Brain microvascular endothelial cell (primary cell): ENCODE measurements around the gene TMBIM4.

Experiments used
- DNase-seq: peaks from one replicate; pipeline ENCODE4 v3.0.0-alpha.2; 2020
- H3K27ac ChIP-seq: fragments of 250-450 bp; sonication (Bioruptor Pico); 2 replicates; pipeline ENCODE4 v1.5.1; 2020; ENCODE audit warnings: mild to moderate bottlenecking, moderate library complexity
- H3K27me3 ChIP-seq: fragments of 250-450 bp; sonication (Bioruptor Pico); replicated peaks from 2 replicates; pipeline ENCODE4 v1.5.1; 2020; ENCODE audit warnings: mild to moderate bottlenecking
- H3K36me3 ChIP-seq: fragments of 250-450 bp; sonication (Bioruptor Pico); replicated peaks from 2 replicates; pipeline ENCODE4 v1.5.1; 2020; ENCODE audit warnings: mild to moderate bottlenecking
- H3K4me3 ChIP-seq: 2 replicates; pipeline ENCODE4 v1.5.1; 2011; ENCODE audit warnings: low read depth, mild to moderate bottlenecking, control low read depth, low read length, moderate library complexity
- CTCF ChIP-seq: IDR thresholded peaks from 2 replicates; pipeline ENCODE4 v1.5.1; 2011; ENCODE audit warnings: low read depth, mild to moderate bottlenecking, moderate library complexity, low read length, control low read depth, inconsistent platforms; ENCODE audit errors: missing control alignments
- in situ Hi-C: cut with HindIII; loops from 2 replicates; pipeline ENCODE4 v1.10.0; 2017; ENCODE audit warnings: low sequenced_read_pairs, low pct_ligation_motif_present

The TMBIM4 gene

GRCh38 chr12:66129934-66130266, 39.9 kb downstream of the TMBIM4 start:
- Histone ChIP-seq H3K27me3 (no peaks in the 10 kb centered on the region), H3K36me3 (peaks cover 8% of the 10 kb centered on the region), H3K27ac (peak overlapping the region; percentile 79), H3K4me3 (peak overlapping the region; percentile 100)
- no peak for TF ChIP-seq CTCF
- in situ Hi-C loops, result no loop called here
- DNase-seq, result peak; percentile 11

GRCh38 chr12:66127650-66128049, 42.1 kb downstream of the TMBIM4 start:
- H3K27me3 ChIP-seq, result no peaks in the 10 kb centered on the region
- DNase-seq, result peak; percentile 71
- H3K27ac ChIP-seq, result no peak overlapping the region
- TF ChIP-seq CTCF, result no peak
- no peak overlapping the region for H3K4me3 ChIP-seq
- in situ Hi-C loops, result no loop called here
- peaks cover 23% of the 10 kb centered on the region for H3K36me3 ChIP-seq

GRCh38 chr12:66120477-66120876, 49.3 kb downstream of the TMBIM4 start:
- Histone ChIP-seq H3K36me3 (peaks cover 20% of the 10 kb centered on the region), H3K4me3 (no peak overlapping the region), H3K27ac (no peak overlapping the region), H3K27me3 (no peaks in the 10 kb centered on the region)
- DNase-seq, result no peak
- in situ Hi-C loops, result no loop called here
- TF ChIP-seq CTCF, result no peak

- TF ChIP-seq CTCF, result no peak
- Histone ChIP-seq H3K27ac (no peak overlapping the region), H3K36me3 (peaks cover 20% of the 10 kb centered on the region), H3K27me3 (no peaks in the 10 kb centered on the region), H3K4me3 (no peak overlapping the region)
- DNase-seq, result no peak
- in situ Hi-C loops, result no loop called here
These were observed 49.9 kb downstream of the TMBIM4 start for GRCh38 chr12:66119870-66120241.

- in situ Hi-C loops, result no loop called here
These were observed 50.4 kb downstream of the TMBIM4 start for GRCh38 chr12:66119229-66119869.

More at GRCh38 chr12:66119229-66119869, 50.4 kb downstream of the TMBIM4 start:
- no peak for TF ChIP-seq CTCF
- H3K36me3 ChIP-seq, result peaks cover 16% of the 10 kb centered on the region
- no peaks in the 10 kb centered on the region for H3K27me3 ChIP-seq
- no peak for DNase-seq
- H3K4me3 ChIP-seq, result no peak overlapping the region
- no peak overlapping the region for H3K27ac ChIP-seq
